K562 (cell line): ENCODE measurements around the gene VPS33B. TPM values are rescaled to one million over a fixed set of nuclear protein-coding genes. Genes with fewer than 3 reads are reported as not detected.

Experiments used
- CREB1 ChIP-seq, 2 experiments: sonication (generic) in 1 of 2; formaldehyde crosslinking in 1 of 2; IDR thresholded peaks; 2 replicates each; pipeline versions ENCODE4 v1.6.1 to v1.8.0; 2012 to 2022; ENCODE audit warnings: inconsistent platforms in 1 of 2, mild to moderate bottlenecking in 1 of 2, missing genetic modification reagents in 1 of 2, moderate library complexity in 1 of 2
- EP300 ChIP-seq: IDR thresholded peaks from 2 replicates; pipeline ENCODE4 v1.6.1; 2012; ENCODE audit warnings: low read length, improper control_type of control experiment
- HMG20B ChIP-seq: fragments of 250-450 bp; sonication (Bioruptor Pico); IDR thresholded peaks from 2 replicates; pipeline ENCODE4 v1.5.0; 2021; ENCODE audit warnings: mild to moderate bottlenecking
- HMGN3 ChIP-seq: IDR thresholded peaks from 2 replicates; pipeline ENCODE4 v1.6.1; 2011; ENCODE audit warnings: borderline replicate concordance, low read depth, mild to moderate bottlenecking, mixed read lengths, low read length; ENCODE audit not compliant: insufficient read length; ENCODE audit errors: extremely low read depth
- PCBP1 ChIP-seq: fragments of 200-400 bp; formaldehyde crosslinking; IDR thresholded peaks from 2 replicates; pipeline ENCODE4 v1.6.1; 2018; ENCODE audit warnings: mild to moderate bottlenecking, low read depth, low read length; ENCODE audit not compliant: poor library complexity, severe bottlenecking
- POLR3A ChIP-seq: IDR thresholded peaks from 2 replicates; pipeline ENCODE4 v1.6.1; 2011; ENCODE audit warnings: borderline replicate concordance, mild to moderate bottlenecking, moderate library complexity; ENCODE audit not compliant: insufficient read length, insufficient read depth; ENCODE audit errors: extremely low read depth
- SNIP1 ChIP-seq: fragments of 450-650 bp; IDR thresholded peaks from 2 replicates; pipeline ENCODE4 v1.7.1; 2017; ENCODE audit warnings: low read depth, mild to moderate bottlenecking
- SUPT5H ChIP-seq: fragments of 450-650 bp; IDR thresholded peaks from 2 replicates; pipeline ENCODE4 v1.6.1; 2016
- THRAP3 ChIP-seq: fragments of 450-650 bp; IDR thresholded peaks from 2 replicates; pipeline ENCODE4 v1.6.1; 2016; ENCODE audit warnings: mild to moderate bottlenecking, inconsistent platforms, borderline replicate concordance
- ZNF785 ChIP-seq: fragments of 250-450 bp; sonication (Bioruptor Pico); IDR thresholded peaks from 2 replicates; pipeline ENCODE4 v1.4.0; 2020; ENCODE audit warnings: mild to moderate bottlenecking
- polyA plus RNA-seq, 8 experiments: library from polyadenylated mRNA; depleted of rRNA in 4 of 8; stranded (reverse) in 5 of 8; unstranded in 3 of 8; fragments of >200 nt; fragmentation: Nextera tagmentation in 2 of 8; fragmentation: Illumina TruSeq in 1 of 8; extraction: Ambion mirVana in 2 of 8; extraction: Trizol in 1 of 8; gene quantifications; 2 replicates each; pipeline versions ENCODE4 v1.2.1 to v1.2.3, GENCODE V29; 2011 to 2014; ENCODE audit warnings: inconsistent platforms in 1 of 8, missing spikeins in 1 of 8
- total RNA-seq, 7 experiments: library from RNA; depleted of rRNA in 6 of 7; stranded (reverse); fragments of >200 nt in 6 of 7; fragmentation: Illumina TruSeq in 2 of 7; extraction: Trizol in 2 of 7; gene quantifications; 2 replicates each; pipeline versions ENCODE4 v1.2.1 to v1.2.3, GENCODE V29; 2011 to 2021; ENCODE audit warnings: low replicate concordance in 1 of 7
- TF ChIP-seq, protein P1 (sequence below): sonication (generic); IDR thresholded peaks from 2 replicates; pipeline ENCODE4 v1.6.1; 2016
- TF ChIP-seq, protein P2 (sequence below): fragments of 250-450 bp; sonication (Bioruptor Pico); IDR thresholded peaks from 2 replicates; pipeline ENCODE4 v1.5.0; 2021; ENCODE audit warnings: mild to moderate bottlenecking, moderate library complexity
- TF ChIP-seq, protein P3 (sequence below), 2 experiments: fragments of 450-650 bp; IDR thresholded peaks; 2 replicates each; pipeline ENCODE4 v1.6.1; 2016; ENCODE audit warnings: mild to moderate bottlenecking in 2 of 2, borderline replicate concordance in 1 of 2, low read depth in 1 of 2, moderate library complexity in 1 of 2

VPS33B gene
- total and polyA plus RNA-seq, 9 of the 15 experiments (the other 6 are each of a cell fraction or from before 2014, with no cell fraction given), result 9.4 to 25.5 (median 14.8) TPM

DNA sequence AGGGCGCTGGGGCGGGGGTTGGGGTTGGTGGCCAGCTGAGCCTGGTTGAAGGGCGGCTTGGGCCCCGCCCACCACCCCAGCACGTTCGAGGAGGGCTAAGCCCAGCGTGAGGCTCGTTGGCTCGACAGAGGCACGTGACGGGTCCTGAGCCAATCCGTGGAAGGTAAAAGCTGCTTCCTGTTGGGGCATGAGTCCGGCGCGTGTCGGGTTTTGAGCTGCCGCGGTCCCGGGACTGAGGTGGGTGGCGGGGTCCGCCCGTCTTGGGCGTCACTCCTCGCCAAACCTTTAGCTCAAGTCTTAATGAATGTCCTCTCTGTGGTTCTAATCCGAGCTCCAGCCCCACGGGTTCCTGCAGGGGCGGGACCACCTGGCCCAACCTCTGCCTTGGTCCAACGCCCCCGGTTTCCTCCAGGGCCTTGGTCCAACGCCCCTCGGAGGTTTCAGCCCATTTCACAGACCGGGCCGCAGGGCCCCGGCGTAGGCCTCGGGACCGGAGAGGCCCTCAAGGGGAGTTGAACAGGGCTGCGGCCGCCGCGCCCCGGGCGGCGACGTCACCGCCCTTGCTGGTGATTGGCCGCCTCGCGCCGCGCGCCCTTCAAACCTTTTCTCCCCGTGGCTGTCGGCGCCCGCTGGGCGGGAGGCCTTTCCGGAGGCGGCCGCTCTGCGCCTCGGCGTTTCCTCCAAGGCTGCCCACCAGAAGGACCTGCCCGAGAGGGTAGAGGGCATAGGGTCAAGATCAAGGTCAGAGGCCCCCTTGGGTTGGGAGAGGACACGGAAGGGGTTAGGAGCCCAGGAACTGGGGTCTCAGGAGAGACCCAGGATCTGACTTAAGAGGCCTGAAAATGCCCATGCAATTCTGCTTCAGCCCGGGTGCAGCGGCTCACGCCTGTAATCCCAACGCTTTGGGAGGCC, 67.4 kb downstream of the VPS33B start, which contains the start of gene RCCD1 (continued):
- TF ChIP-seq, protein P1, sequence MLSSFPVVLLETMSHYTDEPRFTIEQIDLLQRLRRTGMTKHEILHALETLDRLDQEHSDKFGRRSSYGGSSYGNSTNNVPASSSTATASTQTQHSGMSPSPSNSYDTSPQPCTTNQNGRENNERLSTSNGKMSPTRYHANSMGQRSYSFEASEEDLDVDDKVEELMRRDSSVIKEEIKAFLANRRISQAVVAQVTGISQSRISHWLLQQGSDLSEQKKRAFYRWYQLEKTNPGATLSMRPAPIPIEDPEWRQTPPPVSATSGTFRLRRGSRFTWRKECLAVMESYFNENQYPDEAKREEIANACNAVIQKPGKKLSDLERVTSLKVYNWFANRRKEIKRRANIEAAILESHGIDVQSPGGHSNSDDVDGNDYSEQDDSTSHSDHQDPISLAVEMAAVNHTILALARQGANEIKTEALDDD, result no peak
- TF ChIP-seq PCBP1 (peak; percentile 89), EP300 (peak; percentile 21; the same call in 1 of the 2 replicates), SUPT5H (peak; percentile 89), ZNF785 (CRISPR knock-in tag) (no peak), SNIP1 (no peak), HMGN3 (no peak), HMG20B (no peak), THRAP3 (no peak), CREB1 (IDR thresholded peaks at IDR 0.05) (peak; percentile 71), CREB1 (CRISPR knock-in tag; IDR thresholded peaks at IDR 0.05) (peak; percentile 76; the same call in 1 of the 2 replicates), POLR3A (no peak)
- TF ChIP-seq, protein P2, sequence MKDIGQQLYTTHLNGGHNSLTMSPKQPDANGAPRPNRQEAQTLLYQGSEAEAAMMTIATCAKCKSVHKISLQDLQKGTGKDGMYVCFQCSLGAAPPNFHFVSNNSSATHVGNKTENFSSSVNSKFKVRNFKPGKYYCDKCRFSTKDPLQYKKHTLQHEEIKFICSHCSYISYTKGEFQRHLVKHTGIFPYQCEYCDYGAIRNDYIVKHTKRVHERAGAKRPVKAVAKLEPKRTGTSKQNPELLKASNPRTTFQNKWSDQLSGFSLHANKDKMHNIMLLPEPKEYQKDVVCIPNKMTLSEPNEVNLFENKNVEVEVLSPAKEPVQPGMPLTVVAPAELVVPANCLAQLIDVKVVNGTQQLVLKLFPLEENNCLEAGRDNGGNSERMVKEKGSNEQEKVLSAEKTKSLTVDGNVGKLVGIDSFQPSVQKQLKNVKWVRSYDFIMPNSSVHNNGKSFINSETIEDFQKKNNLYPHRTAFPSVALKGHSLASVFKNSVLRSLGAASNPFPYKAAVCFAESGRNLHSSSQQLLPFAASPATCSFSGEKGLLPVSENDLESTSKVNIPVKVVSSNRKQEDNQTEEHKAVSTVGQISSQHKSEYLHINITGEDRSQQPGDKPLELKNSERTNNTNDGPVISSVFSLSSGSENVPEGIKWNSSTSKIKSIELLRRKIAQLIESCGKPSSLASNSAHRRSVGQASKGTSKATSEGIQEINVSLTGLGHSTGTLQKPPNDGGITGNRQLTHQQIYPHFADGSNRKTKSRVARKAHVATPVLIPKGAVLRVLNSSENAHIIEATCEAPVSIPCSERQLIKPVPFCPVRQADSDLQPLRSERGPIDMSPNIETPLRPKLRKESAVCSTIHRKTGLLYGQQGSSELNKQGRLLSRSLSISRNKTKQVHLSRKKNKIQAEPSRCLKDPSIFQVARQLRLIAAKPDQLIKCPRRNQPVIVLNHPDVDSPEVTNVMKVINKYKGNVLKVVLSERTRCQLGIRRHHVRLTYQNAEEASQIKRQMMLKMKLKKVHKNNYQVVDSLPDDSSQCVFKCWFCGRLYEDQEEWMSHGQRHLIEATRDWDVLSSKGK, result no peak
- TF ChIP-seq, protein P3, sequence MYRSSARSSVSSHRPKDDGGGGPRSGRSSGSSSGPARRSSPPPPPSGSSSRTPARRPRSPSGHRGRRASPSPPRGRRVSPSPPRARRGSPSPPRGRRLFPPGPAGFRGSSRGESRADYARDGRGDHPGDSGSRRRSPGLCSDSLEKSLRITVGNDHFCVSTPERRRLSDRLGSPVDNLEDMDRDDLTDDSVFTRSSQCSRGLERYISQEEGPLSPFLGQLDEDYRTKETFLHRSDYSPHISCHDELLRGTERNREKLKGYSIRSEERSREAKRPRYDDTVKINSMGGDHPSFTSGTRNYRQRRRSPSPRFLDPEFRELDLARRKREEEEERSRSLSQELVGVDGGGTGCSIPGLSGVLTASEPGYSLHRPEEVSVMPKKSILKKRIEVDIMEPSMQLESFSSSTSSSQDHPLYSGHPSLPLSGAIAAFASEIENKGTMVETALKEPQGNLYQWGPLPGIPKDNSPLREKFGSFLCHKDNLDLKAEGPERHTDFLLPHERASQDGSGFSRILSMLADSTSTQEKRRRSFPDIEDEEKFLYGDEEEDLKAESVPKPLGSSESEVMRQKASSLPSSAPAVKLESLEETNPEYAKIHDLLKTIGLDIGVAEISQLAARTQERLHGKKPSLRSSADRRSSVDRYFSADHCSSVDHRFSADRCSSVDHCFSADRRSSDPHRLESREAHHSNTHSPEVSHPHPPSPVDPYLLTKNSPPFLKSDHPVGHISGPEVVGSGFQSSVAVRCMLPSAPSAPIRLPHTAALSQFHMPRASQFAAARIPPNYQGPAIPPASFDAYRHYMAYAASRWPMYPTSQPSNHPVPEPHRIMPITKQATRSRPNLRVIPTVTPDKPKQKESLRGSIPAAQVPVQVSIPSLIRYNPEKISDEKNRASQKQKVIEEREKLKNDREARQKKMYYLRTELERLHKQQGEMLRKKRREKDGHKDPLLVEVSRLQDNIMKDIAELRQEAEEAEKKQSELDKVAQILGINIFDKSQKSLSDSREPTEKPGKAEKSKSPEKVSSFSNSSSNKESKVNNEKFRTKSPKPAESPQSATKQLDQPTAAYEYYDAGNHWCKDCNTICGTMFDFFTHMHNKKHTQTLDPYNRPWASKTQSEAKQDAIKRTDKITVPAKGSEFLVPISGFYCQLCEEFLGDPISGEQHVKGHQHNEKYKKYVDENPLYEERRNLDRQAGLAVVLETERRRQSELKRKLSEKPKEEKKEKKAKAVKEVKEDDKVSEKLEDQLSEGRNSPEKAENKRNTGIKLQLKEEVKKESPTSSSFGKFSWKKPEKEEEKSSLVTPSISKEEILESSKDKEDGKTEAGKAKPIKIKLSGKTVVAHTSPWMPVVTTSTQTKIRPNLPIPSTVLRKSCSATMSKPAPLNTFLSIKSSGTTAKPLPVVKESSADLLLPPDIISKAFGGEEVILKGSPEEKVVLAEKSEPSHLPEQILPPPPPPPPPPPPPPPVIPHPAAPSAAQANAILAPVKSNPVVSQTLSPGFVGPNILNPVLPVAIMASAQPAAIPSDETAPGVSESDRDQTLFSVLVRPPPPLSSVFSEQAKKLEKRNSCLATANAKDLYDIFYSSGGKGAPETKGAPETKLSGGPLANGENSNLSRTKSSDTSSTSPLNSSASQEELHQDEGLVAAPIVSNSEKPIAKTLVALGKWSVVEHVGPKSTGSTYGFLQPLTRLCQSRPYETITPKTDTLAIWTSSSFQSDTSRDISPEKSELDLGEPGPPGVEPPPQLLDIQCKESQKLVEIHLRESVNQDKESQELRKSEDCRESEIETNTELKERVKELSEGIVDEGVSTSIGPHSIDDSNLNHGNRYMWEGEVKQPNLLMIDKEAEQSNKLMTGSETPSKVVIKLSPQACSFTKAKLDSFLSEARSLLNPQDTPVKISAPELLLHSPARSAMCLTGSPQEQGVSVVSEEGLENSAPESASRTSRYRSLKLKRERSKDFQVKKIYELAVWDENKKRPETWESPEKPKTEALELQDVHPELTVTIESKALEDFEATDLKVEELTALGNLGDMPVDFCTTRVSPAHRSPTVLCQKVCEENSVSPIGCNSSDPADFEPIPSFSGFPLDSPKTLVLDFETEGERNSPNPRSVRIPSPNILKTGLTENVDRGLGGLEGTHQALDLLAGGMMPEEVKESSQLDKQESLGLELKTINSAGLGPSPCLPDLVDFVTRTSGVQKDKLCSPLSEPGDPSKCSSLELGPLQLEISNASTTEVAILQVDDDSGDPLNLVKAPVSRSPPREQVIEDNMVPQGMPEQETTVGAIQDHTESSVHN (IDR thresholded peaks at IDR 0.05; ENCODE audit: borderline replicate concordance in 1 of 2, low read depth in 1 of 2), result no peak
